Adipocyte (in vitro differentiated cells): Measurements from ENCODE around the gene KBTBD6.

Source experiments
- DNase-seq: peaks from one replicate; pipeline ENCODE4 v3.0.0-alpha.2; 2015; ENCODE audit warnings: low read depth
- H3K27me3 ChIP-seq: replicated peaks from 2 replicates; pipeline ENCODE4 v1.7.0; 2013; ENCODE audit warnings: mild to moderate bottlenecking, low read length, moderate library complexity; ENCODE audit not compliant: control insufficient read depth, insufficient read depth
- H3K36me3 ChIP-seq: 2 replicates; pipeline ENCODE4 v1.7.0; 2013; ENCODE audit warnings: low read length, mild to moderate bottlenecking, moderate library complexity; ENCODE audit not compliant: control insufficient read depth, insufficient read depth, severe bottlenecking
- H3K4me1 ChIP-seq: 2 replicates; pipeline ENCODE4 v1.7.0; 2013; ENCODE audit warnings: mild to moderate bottlenecking, low read length, moderate library complexity; ENCODE audit not compliant: control insufficient read depth, insufficient read depth
- H3K4me3 ChIP-seq: 2 replicates; pipeline ENCODE4 v1.7.0; 2013; ENCODE audit warnings: mild to moderate bottlenecking, low read length, moderate library complexity
- H3K9ac ChIP-seq: 2 replicates; pipeline ENCODE4 v1.7.0; 2013; ENCODE audit warnings: mild to moderate bottlenecking, low read length, moderate library complexity
- H3K9me3 ChIP-seq: 2 replicates; pipeline ENCODE4 v1.7.0; 2013; ENCODE audit warnings: mild to moderate bottlenecking, low read length, moderate library complexity; ENCODE audit not compliant: control insufficient read depth

KBTBD6 gene

DNA sequence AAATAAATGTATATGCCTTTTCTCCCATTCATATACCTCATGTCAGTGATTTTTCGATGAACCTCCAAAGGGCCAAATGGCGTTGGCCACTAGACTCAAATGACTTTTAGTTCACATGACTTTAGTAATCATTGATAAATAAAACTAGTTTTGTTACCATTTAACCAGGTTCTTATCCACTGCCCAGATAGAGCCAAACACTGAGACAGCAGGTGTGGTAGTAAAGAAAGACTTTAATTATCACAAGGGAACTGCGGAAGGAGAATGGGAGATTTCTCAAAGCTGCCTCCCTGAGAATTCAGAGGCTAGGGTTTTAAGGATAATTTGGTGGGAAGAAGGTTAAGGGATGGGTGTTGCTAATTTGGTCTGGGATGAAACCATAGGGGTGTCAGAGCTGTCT lies 19.4 kb upstream of the KBTBD6 start:
- Histone ChIP-seq H3K27me3 (no peaks in the 10 kb centered on the region), H3K9ac (no peak overlapping the region), H3K9me3 (peaks cover 42% of the 10 kb centered on the region), H3K4me1 (peaks cover 5% of the 10 kb centered on the region), H3K36me3 (no peaks in the 10 kb centered on the region), H3K4me3 (no peak overlapping the region)
- no peak for DNase-seq

DNA sequence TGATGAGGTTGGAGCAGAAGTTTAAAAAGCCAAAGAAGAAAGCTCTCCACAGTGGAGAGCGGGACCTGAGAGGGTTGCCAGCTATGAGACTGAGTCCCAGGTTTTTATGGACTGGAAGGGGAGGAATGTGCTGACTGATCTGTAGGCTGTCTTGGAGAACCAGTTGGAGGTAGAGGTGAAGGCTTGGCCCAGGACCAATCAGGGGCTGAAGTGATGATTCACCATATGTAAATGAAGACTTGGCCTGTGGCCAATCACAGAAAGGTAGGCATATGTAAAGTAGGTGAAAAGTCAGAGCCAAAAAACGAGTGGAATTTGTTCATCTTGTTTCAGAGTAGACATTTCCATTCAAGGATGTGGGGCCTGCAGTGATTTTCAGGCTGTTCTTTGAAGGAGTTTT lies 17.5 kb upstream of the KBTBD6 start:
- Histone ChIP-seq H3K36me3 (no peaks in the 10 kb centered on the region), H3K9me3 (peaks cover 42% of the 10 kb centered on the region), H3K27me3 (no peaks in the 10 kb centered on the region), H3K4me3 (no peak overlapping the region), H3K4me1 (peaks cover 12% of the 10 kb centered on the region), H3K9ac (no peak overlapping the region)
- no peak for DNase-seq

DNA sequence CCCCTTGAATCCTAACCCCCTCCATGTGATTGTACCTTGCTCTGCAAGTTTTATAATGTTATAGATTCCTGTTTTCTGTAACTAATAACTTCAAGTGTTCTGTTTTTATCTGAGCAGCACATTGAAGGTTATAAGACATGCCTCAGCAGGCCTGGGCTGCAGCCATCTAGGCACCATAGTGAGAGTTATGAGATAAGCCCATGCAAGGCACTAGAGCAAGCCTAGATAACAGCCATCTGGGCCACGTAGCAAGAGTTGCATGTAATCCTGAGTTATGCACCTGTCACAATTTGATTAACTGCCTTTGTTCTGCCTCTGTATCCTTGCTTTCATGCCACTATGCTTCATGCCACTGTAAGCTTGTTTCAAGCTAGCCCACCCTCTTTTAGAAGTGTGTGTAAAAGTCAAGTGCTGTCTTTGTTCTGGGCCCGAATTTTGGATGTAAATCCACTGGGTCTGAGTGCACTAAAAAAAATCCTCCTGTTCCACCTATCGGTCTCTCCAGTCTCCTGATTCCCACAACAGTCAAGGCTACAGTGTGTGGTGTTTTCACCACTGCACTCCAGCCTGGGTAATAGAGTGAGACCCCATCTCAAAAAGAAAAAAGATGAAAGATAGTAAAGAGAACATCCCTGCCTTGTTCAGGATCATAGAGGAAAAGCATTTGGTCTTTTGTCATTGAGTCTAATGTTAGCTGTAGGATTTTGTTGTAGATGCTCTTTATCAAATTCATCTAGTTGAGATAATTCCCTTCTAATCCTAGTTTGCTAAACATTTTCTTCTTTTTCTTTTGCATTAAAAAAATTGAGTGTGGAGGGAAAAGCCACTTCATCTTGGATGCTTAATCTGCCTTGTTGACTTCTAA lies 16.0 kb upstream of the KBTBD6 start:
- Histone ChIP-seq H3K9ac (no peak overlapping the region), H3K4me1 (peaks cover 20% of the 10 kb centered on the region), H3K36me3 (no peaks in the 10 kb centered on the region), H3K9me3 (peaks cover 42% of the 10 kb centered on the region), H3K4me3 (no peak overlapping the region), H3K27me3 (no peaks in the 10 kb centered on the region)
- DNase-seq: no peak

DNA sequence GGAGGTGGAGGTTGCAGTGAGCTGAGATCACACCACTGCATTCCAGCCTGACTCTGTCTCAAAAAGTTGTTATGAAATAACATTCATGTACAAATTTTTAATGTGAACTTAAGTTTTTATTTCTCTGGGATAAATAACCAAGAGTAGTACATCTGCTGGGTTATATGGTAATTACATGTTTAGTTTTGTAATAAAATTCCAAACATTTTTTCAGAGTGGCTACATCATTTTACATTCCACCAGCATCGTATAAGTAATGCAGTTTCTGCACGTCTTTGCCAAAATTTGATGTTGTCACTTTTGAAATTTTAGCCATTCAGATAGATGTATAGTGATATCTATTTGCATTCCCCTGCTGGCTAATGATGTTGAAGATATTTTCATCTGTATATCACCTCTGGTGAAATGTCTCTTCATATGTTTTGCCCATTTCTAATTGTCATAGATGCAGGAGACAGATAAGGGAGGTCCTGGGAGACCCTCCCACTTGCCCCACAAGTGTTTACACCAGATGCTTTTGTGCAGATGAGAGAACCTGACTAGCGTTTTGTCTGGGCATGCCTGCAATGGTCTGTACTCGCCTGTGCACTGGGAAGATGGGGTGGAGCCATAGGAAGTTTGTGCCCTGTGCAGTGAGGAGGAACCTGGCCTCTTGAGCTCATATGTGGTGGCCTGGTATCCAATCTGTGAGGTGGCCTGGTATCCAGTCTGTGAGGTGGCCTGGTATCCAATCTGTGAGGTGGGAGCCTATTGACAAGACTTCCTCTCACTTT lies 12.7 kb upstream of the KBTBD6 start:
- peaks cover 16% of the 10 kb centered on the region for H3K4me1 ChIP-seq

DNA sequence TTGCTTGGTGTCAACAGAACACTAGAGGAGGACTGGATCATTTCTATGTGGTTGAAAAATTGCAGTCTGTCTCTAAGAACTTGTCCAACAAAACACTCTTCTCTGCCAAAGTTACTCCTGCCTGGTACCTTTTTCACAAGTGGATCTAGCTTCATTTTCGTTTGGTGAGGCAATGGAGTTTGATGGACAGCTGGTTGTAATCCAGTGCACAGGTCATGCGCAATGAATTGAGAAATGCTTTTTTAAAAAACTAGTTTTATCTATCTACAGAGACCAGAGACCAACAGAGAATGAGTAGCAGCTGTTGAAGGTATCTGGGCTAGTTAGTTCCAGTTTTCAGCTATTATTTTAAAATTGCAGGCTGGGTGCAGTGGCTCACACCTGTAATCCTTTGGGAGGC lies 12.0 kb upstream of the KBTBD6 start:
- Histone ChIP-seq H3K36me3 (no peaks in the 10 kb centered on the region), H3K9me3 (peaks cover 24% of the 10 kb centered on the region), H3K9ac (peak overlapping the region; percentile 59), H3K4me3 (no peak overlapping the region), H3K4me1 (peaks cover 20% of the 10 kb centered on the region), H3K27me3 (no peaks in the 10 kb centered on the region)
- no peak for DNase-seq

More for the DNA sequence above, 12.7 kb upstream of the KBTBD6 start:
- Histone ChIP-seq H3K4me3 (no peak overlapping the region), H3K27me3 (no peaks in the 10 kb centered on the region), H3K9me3 (peaks cover 29% of the 10 kb centered on the region), H3K9ac (peak overlapping the region; percentile 59), H3K36me3 (no peaks in the 10 kb centered on the region)
- peak; percentile 70 for DNase-seq

DNA sequence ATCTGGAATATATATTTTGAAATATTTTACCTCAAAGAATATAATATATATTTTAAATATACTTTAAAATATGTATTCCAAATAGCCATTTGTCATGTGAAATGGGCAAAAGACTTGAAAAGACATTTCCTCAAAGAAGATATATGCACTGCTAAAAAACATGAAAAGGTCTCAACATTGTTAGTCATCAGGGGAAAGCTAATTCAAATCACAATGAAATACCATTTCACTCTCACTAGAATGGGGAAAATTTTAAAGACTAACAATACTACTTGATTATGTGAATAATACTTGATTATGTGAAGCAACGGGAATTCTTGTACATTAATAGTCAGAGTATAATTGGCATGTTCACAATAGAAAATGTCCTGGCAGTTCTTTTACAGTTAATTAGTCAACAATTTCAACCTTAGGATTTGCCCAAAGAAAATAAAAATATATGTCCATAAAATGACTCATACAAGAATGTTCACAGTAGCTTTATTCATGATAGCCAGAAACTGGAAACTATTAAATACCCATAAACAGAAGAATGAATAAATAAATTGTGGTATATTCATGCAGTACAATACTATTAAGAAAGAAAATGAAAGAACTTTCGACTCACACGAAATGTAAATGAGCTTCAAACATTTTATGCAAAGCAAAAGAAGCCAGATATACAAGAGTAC lies 6.8 kb upstream of the KBTBD6 start:
- H3K9me3 ChIP-seq: no peaks in the 10 kb centered on the region
- H3K9ac ChIP-seq: no peak overlapping the region
- H3K4me3 ChIP-seq: peak overlapping the region; percentile 43
- H3K4me1 ChIP-seq: peaks cover 8% of the 10 kb centered on the region
- H3K36me3 ChIP-seq: no peaks in the 10 kb centered on the region
- H3K27me3 ChIP-seq: no peaks in the 10 kb centered on the region
- peak; percentile 24 for DNase-seq

DNA sequence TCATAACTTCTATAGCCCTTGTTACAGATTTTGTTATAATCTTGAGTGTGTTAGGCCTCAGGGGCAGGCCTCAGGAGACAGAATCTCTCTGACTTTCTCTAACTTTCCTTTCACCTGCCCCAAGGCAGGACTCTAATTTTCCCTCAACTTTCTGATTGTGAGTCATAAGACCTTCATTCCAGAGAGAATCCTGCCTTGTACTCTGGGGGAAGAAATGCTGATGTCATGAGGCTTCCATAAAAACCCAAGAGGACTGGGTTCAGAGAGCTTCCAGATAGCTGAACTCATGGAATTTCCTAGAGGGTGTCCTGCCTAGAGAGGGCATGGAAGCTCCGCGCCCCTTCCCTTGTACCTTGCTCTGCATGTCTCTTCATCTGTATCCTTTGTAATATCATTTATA lies 5.3 kb upstream of the KBTBD6 start:
- no peaks in the 10 kb centered on the region for H3K9me3 ChIP-seq
- H3K4me1 ChIP-seq: peaks cover 12% of the 10 kb centered on the region

DNA sequence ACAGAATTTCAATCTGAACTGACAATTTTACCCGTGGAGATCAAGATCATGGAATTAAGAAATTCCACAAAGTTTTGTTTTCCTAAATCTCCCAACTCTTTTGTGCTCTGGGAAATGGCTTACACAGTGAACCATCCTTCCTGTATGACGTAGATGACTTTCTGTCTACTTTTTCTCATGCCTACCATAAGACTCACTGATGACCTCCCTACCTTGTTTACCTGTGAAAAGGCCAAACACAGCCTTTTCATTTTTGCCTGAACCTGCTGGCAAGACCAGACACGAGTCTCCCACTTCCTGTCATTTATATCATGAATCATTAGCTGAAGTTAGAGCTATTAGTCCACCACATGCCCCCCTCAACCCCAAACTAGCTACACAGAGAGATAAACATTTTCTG lies 4.6 kb upstream of the KBTBD6 start:
- Histone ChIP-seq H3K27me3 (no peaks in the 10 kb centered on the region), H3K4me1 (peaks cover 12% of the 10 kb centered on the region), H3K9ac (no peak overlapping the region), H3K4me3 (no peak overlapping the region), H3K9me3 (no peaks in the 10 kb centered on the region), H3K36me3 (no peaks in the 10 kb centered on the region)
- DNase-seq: no peak

More for the DNA sequence above, 5.3 kb upstream of the KBTBD6 start:
- no peaks in the 10 kb centered on the region for H3K27me3 ChIP-seq
- no peak overlapping the region for H3K9ac ChIP-seq
- DNase-seq: peak; percentile 47
- H3K4me3 ChIP-seq: no peak overlapping the region
- H3K36me3 ChIP-seq: no peaks in the 10 kb centered on the region

DNA sequence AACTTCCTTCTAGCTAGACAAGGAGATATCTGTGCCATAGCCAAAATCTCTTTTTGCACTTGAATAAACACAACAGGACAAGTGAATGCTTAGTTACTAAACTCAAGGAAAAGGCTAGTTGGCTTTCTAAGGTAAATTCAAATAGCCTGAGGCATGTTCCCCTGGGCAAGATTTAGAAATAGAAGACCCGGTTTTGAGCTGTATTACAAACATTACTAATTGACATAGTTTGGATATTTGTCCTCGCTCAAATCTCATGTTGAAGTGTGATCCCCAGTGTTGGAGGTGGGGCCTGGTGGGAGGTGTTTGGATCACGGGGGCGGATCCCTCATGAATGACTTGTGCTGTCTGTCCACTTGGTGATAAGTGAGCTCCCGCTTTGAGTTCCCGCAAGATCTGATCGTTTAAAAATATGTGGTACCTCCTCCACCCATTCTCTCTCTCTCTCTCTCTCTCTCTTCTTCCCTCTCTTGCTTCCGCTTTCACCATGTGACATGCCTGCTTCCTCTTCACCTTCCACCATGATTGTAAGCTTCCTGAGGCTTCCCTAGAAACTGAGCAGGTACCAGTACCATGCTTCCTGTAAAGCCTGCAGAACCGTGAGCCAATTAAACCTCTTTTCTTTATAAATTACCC lies 3.9 kb upstream of the KBTBD6 start:
- Histone ChIP-seq H3K4me3 (no peak overlapping the region), H3K9ac (no peak overlapping the region), H3K27me3 (no peaks in the 10 kb centered on the region), H3K4me1 (peaks cover 18% of the 10 kb centered on the region), H3K36me3 (no peaks in the 10 kb centered on the region), H3K9me3 (no peaks in the 10 kb centered on the region)
- no peak for DNase-seq

DNA sequence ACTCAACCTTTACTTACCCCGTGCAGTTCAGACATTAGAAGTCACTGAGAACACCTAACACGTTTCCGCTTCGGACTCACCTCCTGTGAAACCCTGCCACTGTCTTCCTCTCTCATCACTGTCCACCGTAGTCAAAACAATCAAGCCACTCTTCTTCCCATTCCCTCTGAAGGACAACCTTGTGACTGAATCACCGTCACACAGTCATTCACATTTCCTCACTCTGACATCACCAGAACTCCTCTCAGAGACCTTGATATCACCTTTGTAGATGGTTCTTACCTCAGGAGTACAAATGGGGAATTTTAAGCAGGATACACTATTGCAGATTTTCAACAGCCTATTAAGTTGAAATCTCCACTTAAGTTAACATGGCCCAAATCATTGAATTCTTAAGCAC lies 1.3 kb upstream of the KBTBD6 start:
- Histone ChIP-seq H3K9me3 (no peaks in the 10 kb centered on the region), H3K9ac (no peak overlapping the region), H3K4me3 (no peak overlapping the region), H3K4me1 (peaks cover 32% of the 10 kb centered on the region), H3K27me3 (no peaks in the 10 kb centered on the region), H3K36me3 (no peaks in the 10 kb centered on the region)
- DNase-seq: no peak
